ENCODE results near the gene ASB13. TPM values are rescaled to one million over a fixed set of nuclear protein-coding genes. Genes with fewer than 3 reads are reported as not detected.
"Not testable (repeated sequence)": the region's sequence is repeated elsewhere in the genome, so short reads cannot be mapped to it uniquely, and the experiment has no call there.

Gene ASB13
- total RNA-seq, 4 donors from 2014 or later = 11.6 to 18.6 (median 16.5) TPM

GRCh38 chr10:5594271-5595049 is 71.9 kb downstream of the ASB13 start:
- no peak for DNase-seq (ENCODE audit: low spot score in 2 of 2)
- 52% methylated on average over 13 of the region's 14 CpGs for WGBS
- peaks cover 22% of the 10 kb centered on the region for H3K4me1 ChIP-seq
- H3K9me3 ChIP-seq = no peaks in the 10 kb centered on the region
- no peaks in the 10 kb centered on the region for H3K27me3 ChIP-seq
- H3K4me3 ChIP-seq = no peak overlapping the region
- H3K36me3 ChIP-seq = no peaks in the 10 kb centered on the region
- TF ChIP-seq CTCF (IDR thresholded peaks at IDR 0.05) (no peak), POLR2A (IDR thresholded peaks at IDR 0.05) (no peak)
- H3K27ac ChIP-seq = no peak overlapping the region

DNA sequence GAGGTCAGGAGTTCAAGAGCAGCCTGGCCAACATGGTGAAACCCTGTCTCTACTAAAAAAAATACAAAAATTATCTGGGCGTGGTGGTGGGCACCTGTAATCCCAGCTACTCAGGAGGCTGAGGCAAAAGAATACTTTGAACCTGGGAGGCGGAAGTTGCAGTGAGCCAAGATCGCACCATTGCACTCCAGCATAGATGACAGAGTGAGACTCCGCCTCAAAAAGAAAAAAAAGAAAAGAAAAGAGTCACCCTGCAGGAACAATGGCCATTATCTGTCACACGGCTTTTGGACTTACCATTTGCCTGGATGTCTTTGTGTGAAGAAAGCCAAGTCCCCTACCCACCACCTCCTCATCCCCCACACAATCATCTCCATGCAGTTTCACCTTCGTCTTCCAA is 73.0 kb downstream of the ASB13 start:
- H3K36me3 ChIP-seq; H3K4me3 ChIP-seq; H3K27me3 ChIP-seq; DNase-seq (ENCODE audit: low spot score in 2 of 2); H3K9me3 ChIP-seq; H3K27ac ChIP-seq: not testable (repeated sequence)
- peaks cover 28% of the 10 kb centered on the region for H3K4me1 ChIP-seq
- WGBS = 86% methylated on average over 6 of the region's 6 CpGs

GRCh38 chr10:5592070-5592469 is 74.3 kb downstream of the ASB13 start:
- no peak overlapping the region for H3K4me3 ChIP-seq
- no peak for TF ChIP-seq POLR2A (IDR thresholded peaks at IDR 0.05)
- no peak for TF ChIP-seq POLR2AphosphoS5 (IDR thresholded peaks at IDR 0.05)
- no peak for TF ChIP-seq EP300 (IDR thresholded peaks at IDR 0.05)
- TF ChIP-seq CTCF (IDR thresholded peaks at IDR 0.05) = no peak
- no peaks in the 10 kb centered on the region for H3K9me3 ChIP-seq
- peaks cover 34% of the 10 kb centered on the region for H3K4me1 ChIP-seq
- no peaks in the 10 kb centered on the region for H3K36me3 ChIP-seq
- 76% methylated on average over 8 of the region's 8 CpGs for WGBS
- no peak overlapping the region for H3K27ac ChIP-seq
- H3K27me3 ChIP-seq = no peaks in the 10 kb centered on the region
- DNase-seq (ENCODE audit: low spot score in 2 of 2) = no peak

DNA sequence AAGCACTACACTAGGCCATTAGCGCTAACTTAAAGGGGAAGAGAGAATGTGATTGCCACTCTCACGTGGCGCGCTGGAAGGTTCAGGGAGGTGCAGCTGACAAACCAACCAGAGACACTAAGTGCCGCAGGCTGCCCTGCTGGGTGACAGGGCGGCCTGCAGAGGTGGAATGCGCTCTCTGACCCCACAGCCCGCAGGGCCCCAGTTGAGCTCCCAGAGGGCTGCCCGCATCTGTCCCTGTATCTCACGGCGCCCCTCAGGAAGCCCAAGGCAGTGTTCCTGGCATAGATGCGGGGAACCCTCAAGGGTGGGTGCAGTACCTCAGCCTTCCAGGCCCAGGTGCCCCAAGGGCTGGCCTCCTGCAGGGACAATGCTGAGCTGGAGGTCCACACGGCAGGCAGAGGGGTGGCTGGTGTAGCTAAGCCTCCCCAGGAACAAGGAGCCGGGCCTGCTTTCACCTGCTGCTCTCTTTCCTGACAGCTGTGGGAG is 75.0 kb downstream of the ASB13 start:
- Histone ChIP-seq H3K36me3 (no peaks in the 10 kb centered on the region), H3K27ac (no peak overlapping the region), H3K27me3 (no peaks in the 10 kb centered on the region), H3K4me3 (no peak overlapping the region), H3K4me1 (peaks cover 36% of the 10 kb centered on the region), H3K9me3 (no peaks in the 10 kb centered on the region)
- DNase-seq (ENCODE audit: low spot score in 2 of 2) = no peak
- TF ChIP-seq POLR2AphosphoS5 (IDR thresholded peaks at IDR 0.05) (no peak), CTCF (IDR thresholded peaks at IDR 0.05) (no peak)
- 96% methylated on average over 12 of the region's 14 CpGs for WGBS

- no peaks in the 10 kb centered on the region for H3K9me3 ChIP-seq
- no peak for TF ChIP-seq POLR2AphosphoS5 (IDR thresholded peaks at IDR 0.05)
- TF ChIP-seq EP300 (IDR thresholded peaks at IDR 0.05) = no peak
- no peak for TF ChIP-seq CTCF (IDR thresholded peaks at IDR 0.05)
- H3K27me3 ChIP-seq = no peaks in the 10 kb centered on the region
- 87% methylated on average over 10 of the region's 10 CpGs for WGBS
- no peak overlapping the region for H3K4me3 ChIP-seq
- H3K36me3 ChIP-seq = no peaks in the 10 kb centered on the region
- H3K27ac ChIP-seq = no peak overlapping the region
- no peak for DNase-seq (ENCODE audit: low spot score in 2 of 2)
- H3K4me1 ChIP-seq = peaks cover 30% of the 10 kb centered on the region
Measured at GRCh38 chr10:5590816-5591215, 75.6 kb downstream of the ASB13 start.
